Measurements from ENCODE around the gene METTL26. TPM values are rescaled to one million over a fixed set of nuclear protein-coding genes. Genes with fewer than 3 reads are reported as not detected.
A peak's percentile ranks its signal among the peaks of the same experiment; 100 is the strongest.

The METTL26 gene
- total and polyA plus RNA-seq, 9 of the 15 experiments (the other 6 are each of a cell fraction or from before 2014, with no cell fraction given), result 7.3 to 262 (median 80.9) TPM

DNA sequence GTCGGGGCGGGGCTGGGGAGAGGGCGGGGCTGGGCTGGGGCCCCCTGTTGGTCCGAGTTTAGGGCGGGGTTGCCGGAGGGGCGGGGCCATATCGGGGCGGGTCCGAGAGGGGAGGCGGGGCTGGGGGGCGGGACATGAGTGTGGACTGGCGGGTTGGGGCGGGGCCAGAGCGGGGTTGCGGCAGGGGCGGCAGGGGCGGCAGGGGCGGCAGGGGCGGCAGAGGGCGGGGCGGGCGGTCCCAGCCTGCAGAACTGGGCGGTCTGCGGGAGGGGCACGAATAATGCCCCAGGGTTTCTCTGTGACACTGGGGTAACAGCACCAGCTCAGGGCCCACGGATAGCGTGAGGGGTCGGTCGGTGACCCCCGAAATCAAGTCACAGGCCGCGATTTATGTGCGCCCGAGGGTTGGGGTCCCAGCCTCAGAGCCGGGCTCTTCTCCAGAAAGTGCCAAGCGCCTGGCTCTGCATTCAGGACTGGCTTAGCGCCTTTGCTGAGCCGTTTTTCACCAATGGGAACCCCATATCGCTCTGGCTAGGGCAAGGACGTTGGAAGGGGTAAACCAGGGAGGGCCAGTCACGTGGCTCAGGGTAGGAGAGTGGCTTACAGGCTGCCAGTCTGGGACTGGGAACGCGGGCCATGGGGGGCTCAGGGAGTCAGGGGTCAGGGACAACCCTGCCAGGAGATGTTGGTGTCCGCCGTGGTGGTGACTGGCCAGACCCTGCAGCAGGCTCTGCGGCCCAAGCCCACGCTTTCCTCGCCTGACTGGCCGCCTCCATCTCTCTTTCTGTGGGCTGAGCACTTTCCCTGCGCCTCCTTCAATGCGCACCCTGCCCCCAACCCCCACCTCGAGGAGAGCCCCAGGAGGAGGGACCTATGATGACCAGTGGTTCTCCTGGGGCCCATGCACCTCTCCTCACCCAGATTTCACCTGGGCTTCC lies 1.2 kb upstream of the METTL26 start (continued):
- TF ChIP-seq ZNF318 (IDR thresholded peaks at IDR 0.05; ENCODE audit: borderline replicate concordance in 1 of 2, low read depth in 1 of 2) (no peak), ASH1L (IDR thresholded peaks at IDR 0.05; ENCODE audit: borderline replicate concordance, low read depth, partially characterized antibody) (no peak), SRF (CRISPR knock-in tag; IDR thresholded peaks at IDR 0.05) (no peak), IRF9 (tag; IDR thresholded peaks at IDR 0.05) (no peak), ZBTB7A (IDR thresholded peaks at IDR 0.05; ENCODE audit: borderline replicate concordance, control insufficient read depth, low read depth, low read length) (0 out of 2 replicates have a peak, but pooled peaks have one; percentile 6), ARHGAP35 (IDR thresholded peaks at IDR 0.05; ENCODE audit: partially characterized antibody) (no peak), FOXO4 (CRISPR knock-in tag; IDR thresholded peaks at IDR 0.05) (no peak; the same call in 1 of the 2 replicates), ZNF77 (CRISPR knock-in tag; IDR thresholded peaks at IDR 0.05) (no peak), MYBL2 (IDR thresholded peaks at IDR 0.05; ENCODE audit: low read depth) (no peak), MYBL2 (CRISPR knock-in tag; IDR thresholded peaks at IDR 0.05; ENCODE audit: borderline replicate concordance) (no peak), YY1 (IDR thresholded peaks at IDR 0.05; ENCODE audit: borderline replicate concordance in 1 of 3, control insufficient read depth in 1 of 3, extremely low read depth in 1 of 3, insufficient read depth in 3 of 3, insufficient read length in 1 of 3, insufficient replicate concordance in 2 of 3, low read depth in 1 of 3, low read length in 2 of 3) (no peak), BHLHE40 (IDR thresholded peaks at IDR 0.05; ENCODE audit: low read length) (peak; percentile 47; the same call in 1 of the 2 replicates), POLR2AphosphoS2 (IDR thresholded peaks at IDR 0.05; ENCODE audit: low read length) (no peak), DMBX1 (CRISPR knock-in tag; IDR thresholded peaks at IDR 0.05; ENCODE audit: borderline replicate concordance) (no peak)
